Lower lobe of right lung (tissue), 2 donors: Measurements from ENCODE around the gene FAHD2B. TPM values are rescaled to one million over a fixed set of nuclear protein-coding genes. Genes with fewer than 3 reads are reported as not detected.
"Not testable (repeated sequence)": the region's sequence is repeated elsewhere in the genome, so short reads cannot be mapped to it uniquely, and the experiment has no call there.

Source experiments
- ATAC-seq, 2 donors: fragments of 200-7000 bp; cut with Tn5 transposase; one replicate each; pipeline ENCODE4 v1.9.1; 2020 to 2022; ENCODE audit warnings: mild to moderate bottlenecking in 2 of 2, moderate library complexity in 2 of 2
- DNase-seq: peaks from one replicate; pipeline ENCODE4 v3.0.0-alpha.2; 2020
- H3K27ac ChIP-seq: fragments of 200-600 bp; one replicate; pipeline ENCODE4 v1.8.0; 2022
- H3K27me3 ChIP-seq: fragments of 200-600 bp; one replicate; pipeline ENCODE4 v1.8.0; 2022; ENCODE audit warnings: low read depth
- H3K36me3 ChIP-seq: fragments of 200-600 bp; one replicate; pipeline ENCODE4 v1.8.0; 2022; ENCODE audit warnings: mild to moderate bottlenecking
- H3K4me1 ChIP-seq: fragments of 200-600 bp; one replicate; pipeline ENCODE4 v1.8.0; 2022
- H3K4me3 ChIP-seq: fragments of 200-600 bp; one replicate; pipeline ENCODE4 v1.8.0; 2022; ENCODE audit warnings: mild to moderate bottlenecking
- H3K9me3 ChIP-seq: fragments of 200-600 bp; one replicate; pipeline ENCODE4 v1.8.0; 2022
- CTCF ChIP-seq: fragments of 200-600 bp; IDR thresholded peaks from one replicate; pipeline ENCODE4 v1.8.0; 2022; ENCODE audit warnings: antibody characterized with exemption, mild to moderate bottlenecking
- intact Hi-C: fragments of 100-400 bp; cut with DNase I; formaldehyde crosslinking; loops from one replicate; pipeline ENCODE4 v1.11.0; 2022
- total RNA-seq: library from RNA; stranded (reverse); fragmentation: NEBNext Ultra II Directional; extraction: Animal tissue kit (Norgen Biotek cat#: 25700); gene quantifications from one replicate; pipeline ENCODE4 v1.2.1, GENCODE V29; 2021
- donor health status: DM: no; HTN: yes; CAD: no; lungs with severe emphysema.

Gene FAHD2B
- total RNA-seq, 1 donor from 2014 or later: 11.8 TPM

GRCh38 chr2:97095661-97096060 is 979 bp upstream of the FAHD2B start:
- no peak for TF ChIP-seq CTCF
- Histone ChIP-seq H3K4me1 (peaks cover 5% of the 10 kb centered on the region), H3K9me3 (no peaks in the 10 kb centered on the region), H3K4me3 (no peak overlapping the region), H3K27me3 (no peaks in the 10 kb centered on the region), H3K36me3 (no peaks in the 10 kb centered on the region), H3K27ac (no peak overlapping the region)
- DNase-seq (no peak), ATAC-seq (no peak)
- intact Hi-C loops: no loop called here

GRCh38 chr2:97093983-97094771 is 505 bp downstream of the FAHD2B start:
- H3K4me3 ChIP-seq, H3K4me1 ChIP-seq, DNase-seq, H3K27me3 ChIP-seq, H3K9me3 ChIP-seq, intact Hi-C loops, H3K36me3 ChIP-seq, H3K27ac ChIP-seq: not testable (repeated sequence)
- peak; percentile 48 to 52 for ATAC-seq

- H3K27ac ChIP-seq, ATAC-seq, H3K9me3 ChIP-seq: not testable (repeated sequence)
These were observed 1.7 kb downstream of the FAHD2B start for GRCh38 chr2:97092946-97093345.

GRCh38 chr2:97088706-97089105 is 6.0 kb downstream of the FAHD2B start:
- intact Hi-C loops, ATAC-seq, H3K36me3 ChIP-seq: not testable (repeated sequence)

More at GRCh38 chr2:97092946-97093345, 1.7 kb downstream of the FAHD2B start:
- intact Hi-C loops, H3K36me3 ChIP-seq, H3K27me3 ChIP-seq, DNase-seq, H3K4me1 ChIP-seq, H3K4me3 ChIP-seq: not testable (repeated sequence)

GRCh38 chr2:97085093-97085492 is 9.6 kb downstream of the FAHD2B start:
- peak in 1 of 2 donors; percentile 9 for ATAC-seq
- intact Hi-C loops, H3K27ac ChIP-seq, H3K27me3 ChIP-seq, DNase-seq, H3K4me3 ChIP-seq, H3K9me3 ChIP-seq, H3K36me3 ChIP-seq, H3K4me1 ChIP-seq: not testable (repeated sequence)

More at GRCh38 chr2:97088706-97089105, 6.0 kb downstream of the FAHD2B start:
- H3K4me3 ChIP-seq, H3K4me1 ChIP-seq, DNase-seq, H3K27ac ChIP-seq, H3K9me3 ChIP-seq, H3K27me3 ChIP-seq: not testable (repeated sequence)

- H3K27ac ChIP-seq, H3K4me1 ChIP-seq, H3K36me3 ChIP-seq, H3K4me3 ChIP-seq, DNase-seq, H3K27me3 ChIP-seq, ATAC-seq, H3K9me3 ChIP-seq, intact Hi-C loops: not testable (repeated sequence)
These were observed 11.2 kb downstream of the FAHD2B start for GRCh38 chr2:97083516-97083915.

GRCh38 chr2:97082206-97082605 is 12.5 kb downstream of the FAHD2B start:
- peak in 1 of 2 donors; percentile 33 for ATAC-seq
- H3K4me3 ChIP-seq, H3K4me1 ChIP-seq, H3K9me3 ChIP-seq, H3K27ac ChIP-seq, intact Hi-C loops, H3K27me3 ChIP-seq, H3K36me3 ChIP-seq, DNase-seq: not testable (repeated sequence)

GRCh38 chr2:97080855-97081254 is 13.8 kb downstream of the FAHD2B start:
- DNase-seq, H3K9me3 ChIP-seq, H3K36me3 ChIP-seq, H3K4me3 ChIP-seq, H3K27ac ChIP-seq, H3K4me1 ChIP-seq, H3K27me3 ChIP-seq, intact Hi-C loops: not testable (repeated sequence)
- peak in 1 of 2 donors; percentile 21 for ATAC-seq

GRCh38 chr2:97077213-97077612 is 17.5 kb downstream of the FAHD2B start:
- H3K36me3 ChIP-seq, DNase-seq, H3K9me3 ChIP-seq, H3K27me3 ChIP-seq, H3K4me3 ChIP-seq, intact Hi-C loops, ATAC-seq, H3K27ac ChIP-seq, H3K4me1 ChIP-seq: not testable (repeated sequence)

- H3K36me3 ChIP-seq, intact Hi-C loops, H3K27ac ChIP-seq: not testable (repeated sequence)
These were observed 23.8 kb downstream of the FAHD2B start for GRCh38 chr2:97070915-97071314.

GRCh38 chr2:97068722-97069121 is 26.0 kb downstream of the FAHD2B start:
- H3K27me3 ChIP-seq, H3K27ac ChIP-seq, H3K4me3 ChIP-seq, ATAC-seq, H3K9me3 ChIP-seq, H3K4me1 ChIP-seq, H3K36me3 ChIP-seq, DNase-seq, intact Hi-C loops: not testable (repeated sequence)

More at GRCh38 chr2:97070915-97071314, 23.8 kb downstream of the FAHD2B start:
- not testable (repeated sequence) for H3K4me3 ChIP-seq, ATAC-seq, DNase-seq, H3K27me3 ChIP-seq, H3K9me3 ChIP-seq, H3K4me1 ChIP-seq
